Cardiac fibroblast (primary cell): ENCODE measurements around the gene ASZ1.

ENCODE experiments used
- DNase-seq, 2 donors: peaks; one replicate each; pipeline versions ENCODE4 v3.0.0 to v3.0.0-alpha.2; 2010; ENCODE audit warnings: low read depth in 2 of 2
- H3K4me3 ChIP-seq, 2 donors: replicated peaks in 1 of 2; 1 replicate in 1 of 2; 2 replicates in 1 of 2; pipeline ENCODE4 v1.5.1; 2011; ENCODE audit warnings: low read depth in 2 of 2, low read length in 2 of 2, mild to moderate bottlenecking in 2 of 2, moderate library complexity in 1 of 2
- CTCF ChIP-seq: IDR thresholded peaks from one replicate; pipeline ENCODE4 v1.5.1; 2011; ENCODE audit warnings: low read depth, mild to moderate bottlenecking, low read length, inconsistent platforms

Gene ASZ1

GRCh38 chr7:117319181-117319580 lies 108.1 kb downstream of the ASZ1 start:
- no peak for TF ChIP-seq CTCF
- no peak overlapping the region for H3K4me3 ChIP-seq
- no peak for DNase-seq

GRCh38 chr7:117313582-117313981 lies 113.7 kb downstream of the ASZ1 start:
- TF ChIP-seq CTCF: no peak
- H3K4me3 ChIP-seq: no peak overlapping the region
- no peak for DNase-seq
